MM.1S (cell line): ENCODE results near the gene PARVB.

Experiments used
- DNase-seq: peaks from one replicate; pipeline ENCODE4 v3.0.0-alpha.2; 2015
- H2AFZ ChIP-seq: fragments of 300-600 bp; sonication (generic); 2 replicates; pipeline ENCODE4 v1.6.0; 2016; ENCODE audit warnings: antibody characterized with exemption, low read length
- H3F3A ChIP-seq: fragments of 300-600 bp; sonication (generic); 2 replicates; pipeline ENCODE4 v1.6.1; 2016; ENCODE audit warnings: mild to moderate bottlenecking, antibody characterized with exemption, low read length, moderate library complexity, mixed read lengths; ENCODE audit not compliant: insufficient read depth
- H3K27ac ChIP-seq: fragments of 300-600 bp; sonication (generic); 2 replicates; pipeline ENCODE4 v1.5.1; 2016; ENCODE audit warnings: mild to moderate bottlenecking, low read length
- H3K27me3 ChIP-seq: fragments of 300-600 bp; sonication (generic); replicated peaks from 2 replicates; pipeline ENCODE4 v1.6.0; 2016; ENCODE audit warnings: low read length; ENCODE audit not compliant: insufficient read depth
- H3K36me3 ChIP-seq: fragments of 300-600 bp; sonication (generic); replicated peaks from 2 replicates; pipeline ENCODE4 v1.6.1; 2016; ENCODE audit warnings: mild to moderate bottlenecking, low read length, mixed read lengths; ENCODE audit not compliant: insufficient read depth
- H3K4me1 ChIP-seq: fragments of 300-600 bp; sonication (generic); 2 replicates; pipeline ENCODE4 v1.6.1; 2016; ENCODE audit warnings: low read length, mixed read lengths
- H3K4me2 ChIP-seq: fragments of 300-600 bp; sonication (generic); 2 replicates; pipeline ENCODE4 v1.6.0; 2016; ENCODE audit warnings: low read depth, low read length
- H3K4me3 ChIP-seq: fragments of 300-600 bp; sonication (generic); 2 replicates; pipeline ENCODE4 v1.5.1; 2016; ENCODE audit warnings: low read length, mixed read lengths
- H3K79me2 ChIP-seq: fragments of 300-600 bp; sonication (generic); 2 replicates; pipeline ENCODE4 v1.6.1; 2016; ENCODE audit warnings: mixed run types, low read length, mixed read lengths
- H3K9ac ChIP-seq: fragments of 300-600 bp; sonication (generic); 2 replicates; pipeline ENCODE4 v1.6.1; 2016; ENCODE audit warnings: low read length, mixed read lengths
- H3K9me2 ChIP-seq: fragments of 300-600 bp; sonication (generic); replicated peaks from 2 replicates; pipeline ENCODE4 v1.6.1; 2016; ENCODE audit warnings: mild to moderate bottlenecking, low read length, mixed read lengths; ENCODE audit not compliant: insufficient read depth
- H3K9me3 ChIP-seq: fragments of 300-600 bp; sonication (generic); replicated peaks from 2 replicates; pipeline ENCODE4 v1.6.1; 2016; ENCODE audit warnings: mild to moderate bottlenecking, low read length, mixed read lengths; ENCODE audit not compliant: insufficient read depth
- H4K20me1 ChIP-seq: fragments of 300-600 bp; sonication (generic); 2 replicates; pipeline ENCODE4 v1.6.1; 2016; ENCODE audit warnings: mild to moderate bottlenecking, low read length, moderate library complexity, mixed read lengths; ENCODE audit not compliant: insufficient read depth
- EZH2 ChIP-seq: fragments of 300-600 bp; sonication (generic); optimal IDR thresholded peaks from 2 replicates; pipeline ENCODE3; 2017; ENCODE audit warnings: low read depth, mild to moderate bottlenecking, antibody characterized with exemption, low read length, mixed read lengths
- EZH2phosphoT487 ChIP-seq: fragments of 300-600 bp; sonication (generic); IDR thresholded peaks from 2 replicates; pipeline ENCODE4 v1.6.1; 2018; ENCODE audit warnings: antibody characterized with exemption, low read length
- TF ChIP-seq, protein P1 (sequence below): fragments of 300-600 bp; sonication (generic); IDR thresholded peaks from 2 replicates; pipeline ENCODE4 v1.5.1; 2016; ENCODE audit warnings: antibody characterized with exemption, low read length, mixed read lengths

PARVB gene

DNA sequence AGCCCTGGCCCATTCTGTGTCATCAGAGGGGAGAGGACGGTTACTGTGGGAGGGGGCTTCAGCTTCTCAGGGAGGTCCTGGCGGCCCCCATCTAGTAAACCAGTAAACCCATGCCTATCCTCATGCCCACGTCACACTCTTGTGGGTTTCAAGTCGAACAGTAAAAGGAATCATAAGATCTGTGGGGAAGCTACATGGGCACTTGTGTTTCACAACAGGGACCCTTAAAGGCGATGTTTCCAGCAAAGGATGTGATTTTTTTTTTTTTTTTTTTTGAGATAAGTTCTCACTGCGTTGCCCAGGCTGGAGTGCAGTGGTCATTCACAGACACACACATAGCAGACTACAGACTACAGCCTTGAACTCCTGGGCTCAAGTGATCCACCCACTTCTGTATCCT, 147.5 kb downstream of the PARVB start:
- Histone ChIP-seq H2AFZ (no peak overlapping the region), H3K36me3 (no peaks in the 10 kb centered on the region), H4K20me1 (no peaks in the 10 kb centered on the region), H3K27ac (no peak overlapping the region), H3K27me3 (no peaks in the 10 kb centered on the region), H3K9me3 (no peaks in the 10 kb centered on the region), H3K79me2 (no peaks in the 10 kb centered on the region), H3K9ac (no peak overlapping the region), H3K4me2 (no peak overlapping the region), H3K4me1 (no peaks in the 10 kb centered on the region), H3K4me3 (no peak overlapping the region), H3F3A (no peaks in the 10 kb centered on the region), H3K9me2 (no peaks in the 10 kb centered on the region)
- no peak for DNase-seq
- TF ChIP-seq EZH2phosphoT487 (no peak), EZH2 (no peak)
- TF ChIP-seq, protein P1, sequence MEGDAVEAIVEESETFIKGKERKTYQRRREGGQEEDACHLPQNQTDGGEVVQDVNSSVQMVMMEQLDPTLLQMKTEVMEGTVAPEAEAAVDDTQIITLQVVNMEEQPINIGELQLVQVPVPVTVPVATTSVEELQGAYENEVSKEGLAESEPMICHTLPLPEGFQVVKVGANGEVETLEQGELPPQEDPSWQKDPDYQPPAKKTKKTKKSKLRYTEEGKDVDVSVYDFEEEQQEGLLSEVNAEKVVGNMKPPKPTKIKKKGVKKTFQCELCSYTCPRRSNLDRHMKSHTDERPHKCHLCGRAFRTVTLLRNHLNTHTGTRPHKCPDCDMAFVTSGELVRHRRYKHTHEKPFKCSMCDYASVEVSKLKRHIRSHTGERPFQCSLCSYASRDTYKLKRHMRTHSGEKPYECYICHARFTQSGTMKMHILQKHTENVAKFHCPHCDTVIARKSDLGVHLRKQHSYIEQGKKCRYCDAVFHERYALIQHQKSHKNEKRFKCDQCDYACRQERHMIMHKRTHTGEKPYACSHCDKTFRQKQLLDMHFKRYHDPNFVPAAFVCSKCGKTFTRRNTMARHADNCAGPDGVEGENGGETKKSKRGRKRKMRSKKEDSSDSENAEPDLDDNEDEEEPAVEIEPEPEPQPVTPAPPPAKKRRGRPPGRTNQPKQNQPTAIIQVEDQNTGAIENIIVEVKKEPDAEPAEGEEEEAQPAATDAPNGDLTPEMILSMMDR: no peak

DNA sequence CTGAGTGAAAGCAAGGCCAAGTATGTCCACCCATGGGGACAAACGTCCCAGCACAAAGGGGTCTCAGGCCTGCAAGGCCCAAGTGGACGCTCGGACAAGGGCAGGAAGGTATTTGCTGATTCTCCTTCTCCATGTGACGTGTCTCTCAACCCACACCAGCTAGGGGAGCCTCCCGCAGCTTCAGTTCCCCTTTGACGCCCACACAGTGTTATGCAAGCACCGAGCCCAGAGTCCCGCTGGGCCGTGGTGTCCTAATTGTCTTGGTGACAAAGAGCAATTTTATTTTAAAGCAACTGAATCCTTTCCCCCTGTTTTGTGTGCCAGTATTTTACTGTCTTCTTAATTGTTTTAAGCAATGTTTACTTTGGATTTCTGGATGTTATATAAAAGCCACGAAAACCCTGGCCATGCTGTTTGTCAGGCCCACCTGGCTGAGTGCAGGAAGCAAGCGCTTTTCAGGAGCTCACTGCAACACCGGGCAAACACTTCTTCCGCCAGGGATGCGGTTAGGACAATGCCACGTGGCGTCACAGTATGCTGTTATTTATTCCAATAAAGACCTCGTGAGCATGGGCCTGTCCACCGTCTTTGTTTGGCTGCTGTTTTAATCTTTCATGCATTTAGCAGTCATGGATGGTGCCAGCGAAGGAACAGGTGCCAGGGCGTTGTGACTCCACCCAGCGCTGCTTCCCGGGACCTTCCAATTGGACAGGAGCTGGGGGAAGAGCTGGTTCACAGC, 148.4 kb downstream of the PARVB start:
- DNase-seq: no peak
- H3K27me3 ChIP-seq: no peaks in the 10 kb centered on the region
- H3K9me3 ChIP-seq: no peaks in the 10 kb centered on the region
- no peak overlapping the region for H2AFZ ChIP-seq
- no peaks in the 10 kb centered on the region for H3F3A ChIP-seq
- H3K4me2 ChIP-seq: no peak overlapping the region
- H3K79me2 ChIP-seq: no peaks in the 10 kb centered on the region
- H3K4me3 ChIP-seq: no peak overlapping the region
- no peaks in the 10 kb centered on the region for H3K9me2 ChIP-seq
- H3K27ac ChIP-seq: no peak overlapping the region
- no peaks in the 10 kb centered on the region for H3K4me1 ChIP-seq
- no peaks in the 10 kb centered on the region for H3K36me3 ChIP-seq
- H3K9ac ChIP-seq: no peak overlapping the region
- TF ChIP-seq EZH2: no peak
- TF ChIP-seq, protein P1: no peak
- TF ChIP-seq EZH2phosphoT487: no peak
- H4K20me1 ChIP-seq: no peaks in the 10 kb centered on the region

DNA sequence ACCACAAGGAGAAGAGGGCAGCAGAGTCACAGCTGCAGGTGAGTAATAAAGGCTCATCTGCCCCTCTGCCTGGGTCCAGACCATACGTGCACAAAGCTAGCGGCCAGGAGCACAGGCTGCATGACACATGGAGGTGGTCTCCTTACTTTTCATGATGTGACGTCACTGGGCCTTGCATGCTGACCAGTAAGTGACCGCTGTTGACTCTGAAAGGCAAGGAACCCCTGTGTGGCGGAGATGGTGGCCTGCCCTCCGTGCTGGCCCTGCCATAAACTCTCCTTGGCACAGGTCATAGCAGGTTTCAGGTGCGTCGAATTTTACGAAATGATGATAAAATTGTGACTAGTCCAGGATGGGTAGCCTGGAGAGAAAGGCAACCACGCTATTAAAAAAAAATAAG, 149.1 kb downstream of the PARVB start:
- no peaks in the 10 kb centered on the region for H3K27me3 ChIP-seq
- no peaks in the 10 kb centered on the region for H3K79me2 ChIP-seq
- no peak overlapping the region for H2AFZ ChIP-seq
- H3K9me3 ChIP-seq: no peaks in the 10 kb centered on the region
- no peaks in the 10 kb centered on the region for H4K20me1 ChIP-seq
- no peak overlapping the region for H3K27ac ChIP-seq
- no peak for DNase-seq
- no peaks in the 10 kb centered on the region for H3K36me3 ChIP-seq
- H3K4me3 ChIP-seq: no peak overlapping the region
- no peaks in the 10 kb centered on the region for H3K9me2 ChIP-seq
- TF ChIP-seq, protein P1: no peak
- TF ChIP-seq EZH2phosphoT487: no peak
- no peak for TF ChIP-seq EZH2
- no peaks in the 10 kb centered on the region for H3K4me1 ChIP-seq
- H3K4me2 ChIP-seq: no peak overlapping the region
- no peaks in the 10 kb centered on the region for H3F3A ChIP-seq
- H3K9ac ChIP-seq: no peak overlapping the region
